Activated T-cell treated with anti-CD3 and anti-CD28 coated beads for 1 hour (primary cell): Measurements from ENCODE around the gene WNT3A.
"Not testable (repeated sequence)": the region's sequence is repeated elsewhere in the genome, so short reads cannot be mapped to it uniquely, and the experiment has no call there.

Experiments
- DNase-seq: peaks from one replicate; pipeline ENCODE4 v3.0.0-alpha.2; 2020; ENCODE audit warnings: low read depth

WNT3A gene, protein sequence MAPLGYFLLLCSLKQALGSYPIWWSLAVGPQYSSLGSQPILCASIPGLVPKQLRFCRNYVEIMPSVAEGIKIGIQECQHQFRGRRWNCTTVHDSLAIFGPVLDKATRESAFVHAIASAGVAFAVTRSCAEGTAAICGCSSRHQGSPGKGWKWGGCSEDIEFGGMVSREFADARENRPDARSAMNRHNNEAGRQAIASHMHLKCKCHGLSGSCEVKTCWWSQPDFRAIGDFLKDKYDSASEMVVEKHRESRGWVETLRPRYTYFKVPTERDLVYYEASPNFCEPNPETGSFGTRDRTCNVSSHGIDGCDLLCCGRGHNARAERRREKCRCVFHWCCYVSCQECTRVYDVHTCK

GRCh38 chr1:228006786-228007048, at the start of gene WNT3A:
WNT3A (plus strand) TSS chr1:228006998; CDS start chr1:228007129, 131 bp downstream.
- no peak for DNase-seq

DNA sequence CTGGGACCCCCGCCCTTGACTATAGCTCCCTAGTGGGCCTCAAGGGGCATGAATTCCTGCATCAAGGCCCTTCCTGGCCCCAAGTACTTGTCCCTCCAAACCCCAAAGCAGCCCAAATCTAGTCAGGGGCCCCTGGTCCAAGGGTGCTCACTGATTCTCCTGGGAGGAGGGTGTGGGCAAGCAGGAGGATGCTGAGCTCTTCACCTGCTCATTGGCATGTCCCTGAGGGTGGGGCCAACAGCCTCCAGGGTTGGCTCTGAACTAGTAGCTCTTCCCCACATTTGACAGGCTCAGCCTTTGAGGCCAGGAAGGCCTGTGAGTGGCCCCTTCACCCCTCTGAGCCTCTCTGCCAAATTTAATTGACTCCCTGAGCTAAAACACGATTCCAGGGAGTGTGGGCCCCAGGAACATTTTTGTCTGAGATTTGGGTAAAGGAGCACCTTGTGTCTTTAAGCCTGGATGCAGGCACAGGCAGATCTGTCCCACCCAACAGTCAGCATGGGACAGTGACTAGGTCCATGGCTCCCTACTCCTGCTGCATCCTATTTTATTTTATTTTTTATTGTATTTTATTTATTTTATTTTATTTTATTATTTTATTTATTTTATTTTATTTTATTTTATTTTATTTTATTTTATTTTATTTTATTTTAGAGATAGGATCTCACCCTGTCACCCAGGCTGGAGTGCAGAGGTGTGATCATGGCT, 48.0 kb upstream of the WNT3A start:
- no peak for DNase-seq

GRCh38 chr1:227959325-227959860, 47.4 kb upstream of the WNT3A start:
- no peak for DNase-seq

DNA sequence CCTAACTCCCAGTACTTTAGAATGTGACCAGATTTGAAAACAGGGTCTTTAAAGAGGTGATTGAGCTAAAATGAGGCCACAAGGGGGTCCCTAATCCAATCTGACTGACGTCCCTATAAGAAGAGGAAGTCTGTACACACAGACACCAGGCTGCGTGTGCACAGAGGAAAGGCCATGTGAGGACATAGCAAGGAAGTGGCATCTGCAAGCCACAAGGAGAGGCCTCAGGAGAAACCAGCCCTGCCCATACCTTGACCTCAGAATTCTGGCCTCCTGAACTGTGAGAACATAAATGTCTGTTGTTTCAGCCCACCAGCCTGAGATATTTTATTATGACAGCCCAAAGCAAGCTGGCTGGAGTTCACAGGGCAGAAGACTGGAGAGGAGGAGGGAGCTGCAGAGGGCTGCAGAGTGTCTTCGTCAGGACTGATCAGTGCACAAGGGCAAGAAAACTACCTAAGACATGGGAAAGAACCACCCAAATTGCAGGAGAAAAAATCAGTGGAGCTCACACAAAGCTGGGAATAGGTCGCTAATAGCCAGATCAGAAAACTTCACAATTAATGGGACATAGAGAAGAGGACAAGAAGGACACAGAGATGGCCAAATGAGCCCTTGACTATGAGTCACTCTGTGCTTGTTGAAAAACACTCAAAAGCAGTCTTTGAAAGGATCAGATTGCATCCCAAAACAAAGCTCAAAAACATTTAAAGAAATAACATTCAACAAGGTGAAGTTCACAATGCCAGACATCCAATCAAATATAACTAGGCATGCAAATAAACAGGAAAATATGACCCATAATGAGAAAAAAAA, 44.9 kb upstream of the WNT3A start:
- no peak for DNase-seq

- not testable (repeated sequence) for DNase-seq
These were observed 40.1 kb upstream of the WNT3A start for GRCh38 chr1:227966733-227967132.

DNA sequence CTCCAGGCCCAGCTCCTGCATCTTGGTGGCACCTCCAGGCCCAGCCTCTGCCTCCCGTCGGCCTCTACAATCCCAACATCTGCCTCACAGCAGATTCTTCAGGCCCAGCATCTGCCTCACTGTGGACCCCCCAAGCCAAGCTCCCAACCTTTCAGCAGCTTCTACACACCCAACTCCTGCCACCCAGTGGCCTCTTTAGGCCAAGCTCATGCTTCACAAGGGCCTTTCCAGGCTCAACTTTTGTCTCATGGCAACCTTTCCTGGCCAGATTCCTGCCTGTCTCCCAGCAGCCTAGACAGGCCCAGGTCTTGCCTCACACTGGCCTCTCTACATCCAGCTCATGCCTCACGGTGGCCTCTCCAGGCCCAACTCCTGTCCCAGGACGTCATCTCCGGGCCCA, 39.0 kb upstream of the WNT3A start:
- DNase-seq, result not testable (repeated sequence)

DNA sequence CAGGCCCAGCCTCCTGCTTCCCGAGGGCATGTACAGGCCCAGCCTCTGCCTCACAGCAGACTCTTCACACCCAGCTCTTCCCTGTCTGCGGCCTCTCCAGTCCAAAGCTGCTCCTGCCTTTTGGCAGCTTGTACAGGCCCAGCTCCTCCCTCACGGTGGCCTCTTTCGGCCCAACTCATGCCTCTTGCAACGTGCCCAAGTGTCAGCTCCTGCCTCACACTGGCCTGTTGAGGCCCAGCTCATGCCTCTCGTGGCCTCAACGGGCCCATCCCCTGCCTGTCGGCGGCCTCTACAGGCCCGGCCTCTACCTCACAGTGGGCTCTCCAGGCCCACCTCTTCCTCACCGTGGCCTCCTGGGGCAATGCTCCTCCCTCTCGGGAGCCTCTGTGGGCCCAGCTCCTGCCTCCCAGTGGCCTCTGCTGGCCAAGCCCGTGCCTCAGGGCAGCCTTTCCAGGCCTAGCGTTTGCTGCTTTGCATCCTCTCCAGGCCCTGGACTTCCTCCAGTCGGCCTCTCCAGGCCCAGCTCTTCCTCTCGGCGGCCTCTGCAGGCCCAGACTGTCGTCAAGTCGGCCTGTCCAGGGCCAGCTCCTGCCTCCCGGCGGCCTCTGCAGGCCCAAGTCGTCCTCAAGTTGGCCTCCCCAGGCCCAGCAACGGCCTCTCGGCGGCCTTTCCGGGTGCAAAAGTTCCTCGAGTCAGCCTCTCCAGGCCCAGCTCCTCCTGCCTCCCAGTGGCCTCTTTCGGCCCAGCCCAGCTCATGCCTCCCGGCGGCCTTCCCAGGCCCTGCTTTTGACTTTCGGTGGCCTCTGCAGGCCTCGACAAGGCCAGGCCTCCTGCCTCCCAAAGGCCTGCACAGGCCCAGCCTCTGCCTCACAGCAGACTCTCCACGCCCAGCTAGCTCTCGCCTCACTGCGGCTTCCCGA, 36.5 kb upstream of the WNT3A start:
- not testable (repeated sequence) for DNase-seq

GRCh38 chr1:227971216-227971615, 35.6 kb upstream of the WNT3A start:
- not testable (repeated sequence) for DNase-seq

DNA sequence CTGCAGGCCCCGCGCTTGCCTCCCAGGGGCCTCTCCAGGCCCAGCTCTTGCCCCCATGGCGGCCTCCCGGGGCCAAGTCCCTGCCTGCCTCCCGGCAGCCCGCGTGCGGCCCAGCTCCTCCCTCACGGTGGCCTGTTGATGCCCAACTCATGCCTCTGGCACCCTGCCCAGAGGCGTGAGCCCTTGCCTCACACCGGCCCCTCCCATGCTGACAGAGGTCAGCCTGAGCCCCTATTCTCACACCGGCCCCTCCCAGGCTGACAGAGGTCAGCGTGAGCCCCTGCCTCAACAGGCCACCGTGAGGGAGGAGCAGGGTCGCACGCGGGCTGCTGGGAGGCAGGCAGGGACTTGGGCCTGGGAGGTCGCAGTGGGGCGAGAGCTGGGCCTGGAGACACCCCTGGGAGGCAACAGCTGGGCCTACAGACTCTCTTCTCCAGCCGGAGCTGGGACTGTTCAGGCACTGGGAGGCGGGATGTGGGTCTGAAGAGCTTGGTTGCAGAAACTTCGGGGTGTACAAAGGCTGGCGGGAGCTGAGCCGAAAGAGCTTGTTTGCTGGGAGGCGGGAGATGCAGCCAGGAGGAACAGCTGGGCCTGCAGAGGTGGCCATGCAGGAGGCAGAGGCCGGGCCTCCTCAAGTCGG, 35.0 kb upstream of the WNT3A start:
- DNase-seq, result not testable (repeated sequence)

- DNase-seq, result not testable (repeated sequence)
These were observed 34.5 kb upstream of the WNT3A start for GRCh38 chr1:227972283-227972679.

DNA sequence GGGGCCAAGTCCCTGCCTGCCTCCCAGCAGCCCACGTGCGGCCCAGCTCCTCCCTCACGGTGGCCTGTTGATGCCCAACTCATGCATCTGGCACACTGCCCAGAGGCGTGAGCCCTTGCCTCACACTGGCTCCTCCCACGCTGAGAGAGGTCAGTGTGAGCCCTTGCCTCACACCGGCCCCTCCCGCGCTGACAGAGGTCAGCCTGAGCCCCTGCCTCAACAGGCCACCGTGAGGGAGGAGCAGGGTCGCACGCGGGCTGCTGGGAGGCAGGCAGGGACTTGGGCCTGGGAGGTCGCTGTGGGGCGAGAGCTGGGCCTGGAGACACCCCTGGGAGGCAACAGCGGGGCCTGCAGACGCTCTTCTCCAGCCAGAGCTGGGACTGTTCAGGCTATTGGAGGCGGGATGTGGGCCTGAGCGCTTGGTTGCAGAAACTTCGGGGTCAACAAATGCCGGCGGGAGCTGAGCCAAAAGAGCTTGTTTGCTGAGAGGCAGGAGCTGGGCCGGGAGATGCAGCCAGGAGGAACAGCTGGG, 33.9 kb upstream of the WNT3A start:
- not testable (repeated sequence) for DNase-seq

- DNase-seq, result not testable (repeated sequence)
These were observed 33.0 kb upstream of the WNT3A start for GRCh38 chr1:227973724-227974288.

DNA sequence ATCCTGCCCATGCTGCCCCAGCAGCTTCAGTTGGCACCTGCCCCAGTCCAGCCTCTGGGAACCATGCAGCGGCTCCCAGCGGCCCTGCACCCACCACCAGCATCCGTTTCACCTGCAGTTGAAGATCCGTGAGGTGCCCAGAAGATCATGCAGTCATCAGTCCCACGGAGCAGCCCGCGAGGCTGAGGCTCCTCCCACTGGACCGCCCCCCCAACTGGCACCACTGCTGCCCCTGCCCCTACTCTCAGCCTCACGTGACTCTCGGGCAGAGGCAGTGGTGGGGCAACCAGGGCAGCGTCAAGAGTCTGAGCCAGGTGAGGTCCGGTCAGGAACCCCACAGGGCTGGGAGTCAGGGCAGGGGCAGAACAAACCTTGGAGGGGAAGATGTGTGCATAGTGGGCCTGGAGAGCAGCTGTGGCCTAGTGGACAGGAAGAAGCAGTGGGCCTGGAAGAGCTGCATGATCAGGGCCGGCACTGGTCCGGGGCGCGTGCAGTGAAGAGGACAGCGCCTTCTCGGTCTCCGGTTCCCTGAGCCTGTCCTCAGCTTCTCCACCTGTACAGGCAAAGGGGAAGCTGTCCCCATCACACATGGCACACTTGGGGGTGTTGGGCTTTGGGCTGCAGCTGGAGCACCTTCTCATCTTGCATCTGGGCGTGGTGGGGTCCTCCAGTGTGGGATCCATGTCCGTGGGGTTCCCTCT, 31.1 kb upstream of the WNT3A start:
- DNase-seq, result not testable (repeated sequence)

DNA sequence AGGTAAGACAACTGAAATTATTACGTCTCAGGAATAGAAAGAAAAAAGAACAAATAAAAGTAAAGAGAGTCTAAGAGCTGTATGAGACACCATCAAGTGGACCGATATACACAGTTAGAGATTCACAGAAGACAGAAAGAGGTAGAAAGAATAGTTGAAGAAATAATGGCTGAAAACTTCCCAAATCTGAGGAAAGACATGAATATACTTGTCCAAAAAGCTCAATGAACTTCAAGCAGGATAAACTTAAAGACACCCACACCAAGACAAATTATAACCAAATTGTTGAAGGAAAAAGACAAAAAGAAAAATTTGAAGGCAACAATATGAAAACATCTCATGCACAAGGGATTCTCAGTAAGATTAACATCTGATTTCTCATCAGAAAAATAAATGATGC, 19.6 kb upstream of the WNT3A start:
- DNase-seq, result no peak

DNA sequence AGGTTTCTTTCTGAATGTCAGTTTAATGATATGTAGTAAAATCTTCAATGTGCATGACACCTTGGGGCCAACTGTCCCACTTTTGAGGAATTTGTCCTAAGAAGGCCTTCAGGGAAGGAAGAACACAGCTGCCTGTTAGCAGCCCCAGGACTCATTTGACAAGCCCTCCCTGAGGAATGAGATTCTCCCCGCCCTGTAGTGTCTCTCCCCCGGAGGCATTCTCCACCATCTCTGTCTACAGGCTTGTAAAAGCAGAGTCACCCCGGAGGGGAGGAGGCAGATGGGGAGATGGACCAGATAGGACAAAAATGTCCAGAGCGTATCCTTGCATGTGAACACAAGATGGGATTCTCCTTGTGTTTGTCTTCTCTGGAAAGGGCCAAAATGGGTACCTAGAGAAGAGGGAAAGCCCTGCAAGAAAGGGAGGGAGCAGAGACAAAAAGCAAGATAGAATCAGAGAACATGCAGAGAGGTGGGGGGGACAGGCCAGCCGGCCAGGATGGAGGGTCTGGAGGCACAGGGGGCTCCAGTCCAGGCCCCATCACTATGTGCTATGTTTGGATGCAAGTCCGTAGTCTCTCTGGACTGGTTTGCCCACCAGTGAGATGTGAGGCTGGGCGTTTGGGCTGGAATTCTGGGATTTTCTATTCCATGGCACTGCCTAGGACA, 12.0 kb upstream of the WNT3A start:
- DNase-seq, result no peak

GRCh38 chr1:227996187-227996950, 10.4 kb upstream of the WNT3A start:
- DNase-seq, result no peak

GRCh38 chr1:227998374-227999055, 8.3 kb upstream of the WNT3A start:
- no peak for DNase-seq
